T-helper 2 cell treated with Interferon-gamma antibody and Interleukin-4, amounts not matched to agents 5 μg/mL and 100 μg/mL, for 36 hours (primary cell): ENCODE measurements around the gene RAB22A.
A peak's percentile ranks its signal among the peaks of the same experiment; 100 is the strongest.

Experiments used
- DNase-seq: peaks from one replicate; pipeline ENCODE4 v3.0.0; 2021; ENCODE audit warnings: low spot score
- H3K27ac Mint-ChIP-seq: one replicate; pipeline ENCODE4 v1.8.0; 2021; ENCODE audit warnings: mild to moderate bottlenecking, mixed read lengths
- H3K27me3 Mint-ChIP-seq: one replicate; pipeline ENCODE4 v1.8.0; 2021; ENCODE audit warnings: low read depth, mixed read lengths
- H3K36me3 Mint-ChIP-seq: one replicate; pipeline ENCODE4 v1.8.0; 2021; ENCODE audit warnings: low read depth, mixed read lengths
- H3K4me1 Mint-ChIP-seq: one replicate; pipeline ENCODE4 v1.8.0; 2021; ENCODE audit warnings: low read depth, mixed read lengths
- H3K4me3 Mint-ChIP-seq: one replicate; pipeline ENCODE4 v1.8.0; 2022; ENCODE audit warnings: mild to moderate bottlenecking, moderate library complexity, mixed read lengths
- H3K9me3 Mint-ChIP-seq: one replicate; pipeline ENCODE4 v1.8.0; 2021; ENCODE audit warnings: mixed read lengths

RAB22A gene

GRCh38 chr20:58392286-58392685 lies 82.8 kb downstream of the RAB22A start:
- no peak overlapping the region for H3K27ac Mint-ChIP-seq
- no peaks in the 10 kb centered on the region for H3K9me3 Mint-ChIP-seq
- no peak for DNase-seq
- peaks cover 34% of the 10 kb centered on the region for H3K36me3 Mint-ChIP-seq
- peak overlapping the region; percentile 45 for H3K4me3 Mint-ChIP-seq
- H3K27me3 Mint-ChIP-seq = no peaks in the 10 kb centered on the region
- peaks cover 49% of the 10 kb centered on the region for H3K4me1 Mint-ChIP-seq

DNA sequence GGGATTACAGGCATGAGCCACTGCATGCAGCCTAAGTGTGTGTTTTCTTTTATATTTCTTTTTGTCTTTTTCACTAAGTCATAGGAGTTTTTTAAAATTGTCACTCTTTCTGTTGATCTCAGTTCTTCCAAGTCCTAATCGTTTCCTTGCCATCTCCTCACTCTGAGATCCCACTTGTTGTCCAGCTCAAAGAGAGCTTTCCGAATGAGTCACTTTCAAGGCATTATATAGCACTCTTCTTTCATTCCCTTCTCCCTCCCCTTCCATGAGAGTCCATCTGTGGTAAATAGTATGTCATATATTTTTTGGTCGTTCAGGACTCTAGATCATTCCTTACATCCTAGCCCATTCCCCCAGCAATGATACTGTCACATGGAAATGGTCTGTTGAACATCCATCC lies 83.8 kb downstream of the RAB22A start:
- Mint-ChIP-seq H3K9me3 (no peaks in the 10 kb centered on the region), H3K4me3 (no peak overlapping the region), H3K27ac (no peak overlapping the region), H3K27me3 (no peaks in the 10 kb centered on the region), H3K4me1 (peaks cover 50% of the 10 kb centered on the region), H3K36me3 (peaks cover 39% of the 10 kb centered on the region)
- no peak for DNase-seq

DNA sequence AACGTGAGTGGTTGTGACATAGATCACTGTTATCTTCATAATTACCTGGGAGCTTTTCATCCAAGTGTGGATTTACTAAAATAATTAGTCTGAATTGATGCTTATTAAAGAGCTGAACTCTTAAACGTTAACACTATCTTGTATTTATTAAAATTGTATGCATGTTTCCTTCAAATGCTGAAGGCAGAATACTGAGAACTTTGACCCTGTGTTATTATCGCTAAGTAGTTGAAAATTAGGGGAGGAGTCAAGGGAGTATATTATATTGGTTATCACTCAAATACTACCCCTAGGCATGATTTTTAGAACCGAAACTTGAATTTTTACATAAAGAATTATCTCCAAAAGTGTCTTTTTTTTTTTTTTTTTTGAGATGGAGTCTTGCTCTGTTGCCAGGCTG lies 85.3 kb downstream of the RAB22A start:
- Mint-ChIP-seq H3K4me3 (no peak overlapping the region), H3K9me3 (no peaks in the 10 kb centered on the region), H3K27ac (no peak overlapping the region), H3K4me1 (peaks cover 57% of the 10 kb centered on the region), H3K36me3 (peaks cover 41% of the 10 kb centered on the region), H3K27me3 (no peaks in the 10 kb centered on the region)
- no peak for DNase-seq

DNA sequence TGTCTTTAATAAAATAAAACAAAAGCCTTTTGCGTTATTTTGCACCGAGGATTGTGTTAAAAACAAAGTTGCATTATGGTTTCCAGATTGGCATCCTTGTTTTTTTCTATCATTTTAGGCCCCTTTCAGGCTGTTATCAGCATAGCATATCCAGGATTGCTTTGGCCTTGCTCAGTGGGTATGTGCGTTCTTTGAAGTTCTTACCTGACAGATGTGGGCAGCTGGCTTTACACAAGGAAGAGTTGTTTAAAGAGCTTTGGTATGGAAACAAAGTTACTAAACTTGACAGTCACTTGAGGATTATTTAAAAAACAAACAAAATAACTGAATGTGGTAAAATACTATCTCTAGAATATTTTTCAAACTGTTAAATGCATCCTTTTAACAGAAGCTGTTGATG lies 86.1 kb downstream of the RAB22A start:
- no peaks in the 10 kb centered on the region for H3K27me3 Mint-ChIP-seq
- no peak overlapping the region for H3K4me3 Mint-ChIP-seq
- H3K4me1 Mint-ChIP-seq = peaks cover 57% of the 10 kb centered on the region
- H3K27ac Mint-ChIP-seq = no peak overlapping the region
- H3K9me3 Mint-ChIP-seq = no peaks in the 10 kb centered on the region
- no peak for DNase-seq
- H3K36me3 Mint-ChIP-seq = peaks cover 36% of the 10 kb centered on the region

- no peaks in the 10 kb centered on the region for H3K9me3 Mint-ChIP-seq
- no peak for DNase-seq
- H3K36me3 Mint-ChIP-seq = peaks cover 22% of the 10 kb centered on the region
- H3K4me1 Mint-ChIP-seq = peaks cover 46% of the 10 kb centered on the region
- no peak overlapping the region for H3K27ac Mint-ChIP-seq
- no peak overlapping the region for H3K4me3 Mint-ChIP-seq
- no peaks in the 10 kb centered on the region for H3K27me3 Mint-ChIP-seq
Observed at GRCh38 chr20:58397429-58397828, 87.9 kb downstream of the RAB22A start.

DNA sequence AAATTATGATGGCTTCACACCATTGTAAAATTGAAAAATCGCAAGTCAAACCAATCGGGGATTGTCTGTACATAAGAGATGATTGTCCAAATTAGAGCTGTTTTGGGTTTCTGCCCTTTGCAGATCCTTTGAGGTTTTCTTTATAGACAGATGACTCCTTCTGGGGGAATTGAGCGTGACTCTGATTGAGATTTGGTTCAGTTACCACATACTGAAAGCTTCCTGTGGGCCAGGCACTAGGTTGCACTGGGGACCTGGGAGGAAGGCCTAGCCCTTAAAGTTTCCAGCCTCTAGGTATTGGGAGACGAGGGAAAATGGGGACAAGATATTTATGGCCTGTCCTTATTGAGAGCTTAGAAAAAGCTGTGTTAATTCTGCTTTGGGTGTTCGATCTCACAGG lies 88.7 kb downstream of the RAB22A start:
- DNase-seq = no peak
- H3K4me1 Mint-ChIP-seq = peaks cover 40% of the 10 kb centered on the region
- H3K27ac Mint-ChIP-seq = no peak overlapping the region
- peaks cover 18% of the 10 kb centered on the region for H3K36me3 Mint-ChIP-seq
- H3K9me3 Mint-ChIP-seq = no peaks in the 10 kb centered on the region
- H3K4me3 Mint-ChIP-seq = no peak overlapping the region
- no peaks in the 10 kb centered on the region for H3K27me3 Mint-ChIP-seq

GRCh38 chr20:58399926-58400325 lies 90.4 kb downstream of the RAB22A start:
- DNase-seq = no peak
- no peak overlapping the region for H3K4me3 Mint-ChIP-seq
- H3K4me1 Mint-ChIP-seq = peaks cover 33% of the 10 kb centered on the region
- H3K27me3 Mint-ChIP-seq = no peaks in the 10 kb centered on the region
- no peaks in the 10 kb centered on the region for H3K9me3 Mint-ChIP-seq
- H3K27ac Mint-ChIP-seq = no peak overlapping the region
- peaks cover 13% of the 10 kb centered on the region for H3K36me3 Mint-ChIP-seq

GRCh38 chr20:58401162-58401561 lies 91.6 kb downstream of the RAB22A start:
- H3K4me3 Mint-ChIP-seq = no peak overlapping the region
- H3K4me1 Mint-ChIP-seq = peaks cover 27% of the 10 kb centered on the region

DNA sequence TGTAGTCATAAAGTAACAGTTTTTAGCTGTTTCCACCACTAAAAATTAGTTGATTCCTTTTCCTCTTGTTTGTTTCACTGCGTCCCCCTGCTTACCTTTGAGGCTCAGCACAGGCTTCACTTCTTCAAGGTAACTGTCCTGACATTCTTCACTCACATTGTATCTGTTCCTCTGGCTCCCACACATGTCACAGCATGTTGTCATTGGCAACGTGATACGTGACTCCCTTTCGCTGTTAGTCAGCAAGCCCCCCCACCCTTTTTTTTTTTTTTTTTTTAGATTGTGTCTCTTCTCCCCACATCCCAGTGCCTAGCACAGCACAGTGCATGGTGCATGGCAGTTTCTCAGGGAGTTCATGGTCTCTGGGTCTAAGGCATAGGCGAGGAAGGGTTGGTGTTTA lies 92.8 kb downstream of the RAB22A start:
- Mint-ChIP-seq H3K27ac (no peak overlapping the region), H3K4me1 (peaks cover 26% of the 10 kb centered on the region), H3K4me3 (no peak overlapping the region), H3K9me3 (no peaks in the 10 kb centered on the region), H3K27me3 (no peaks in the 10 kb centered on the region), H3K36me3 (peaks cover 8% of the 10 kb centered on the region)
- DNase-seq = no peak

More at GRCh38 chr20:58401162-58401561, 91.6 kb downstream of the RAB22A start:
- peaks cover 12% of the 10 kb centered on the region for H3K36me3 Mint-ChIP-seq
- no peaks in the 10 kb centered on the region for H3K27me3 Mint-ChIP-seq
- no peak for DNase-seq
- no peak overlapping the region for H3K27ac Mint-ChIP-seq
- no peaks in the 10 kb centered on the region for H3K9me3 Mint-ChIP-seq

DNA sequence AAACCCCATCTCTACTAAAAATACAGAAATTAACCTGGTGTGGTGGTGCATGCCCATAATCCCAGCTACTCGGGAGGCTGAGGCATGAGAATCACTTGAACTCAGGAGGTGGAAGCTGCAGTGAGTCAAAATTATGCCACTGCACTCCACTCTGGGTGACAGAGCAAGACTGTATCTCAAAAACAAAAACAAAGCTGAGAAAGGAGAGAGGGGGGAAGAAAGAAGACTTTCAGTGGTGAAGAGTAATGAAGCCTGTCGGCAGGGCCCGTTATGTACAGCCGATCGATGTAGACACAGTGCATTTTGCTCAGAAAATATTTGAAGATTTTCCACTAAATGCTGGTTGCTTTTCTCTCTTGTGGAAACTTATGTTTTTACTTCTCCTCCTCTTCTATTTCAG lies 93.3 kb downstream of the RAB22A start:
- H3K4me1 Mint-ChIP-seq = peaks cover 30% of the 10 kb centered on the region
- H3K27ac Mint-ChIP-seq = no peak overlapping the region
- no peaks in the 10 kb centered on the region for H3K27me3 Mint-ChIP-seq
- no peak for DNase-seq
- no peak overlapping the region for H3K4me3 Mint-ChIP-seq
- H3K9me3 Mint-ChIP-seq = no peaks in the 10 kb centered on the region
- peaks cover 8% of the 10 kb centered on the region for H3K36me3 Mint-ChIP-seq

GRCh38 chr20:58403272-58403671 lies 93.8 kb downstream of the RAB22A start:
- Mint-ChIP-seq H3K36me3 (peaks cover 4% of the 10 kb centered on the region), H3K4me1 (peaks cover 31% of the 10 kb centered on the region), H3K27ac (no peak overlapping the region), H3K9me3 (no peaks in the 10 kb centered on the region), H3K4me3 (no peak overlapping the region), H3K27me3 (no peaks in the 10 kb centered on the region)
- DNase-seq = no peak

- H3K27me3 Mint-ChIP-seq = no peaks in the 10 kb centered on the region
- H3K4me3 Mint-ChIP-seq = no peak overlapping the region
- H3K4me1 Mint-ChIP-seq = peaks cover 28% of the 10 kb centered on the region
- no peak for DNase-seq
- peaks cover 7% of the 10 kb centered on the region for H3K36me3 Mint-ChIP-seq
- no peak overlapping the region for H3K27ac Mint-ChIP-seq
- H3K9me3 Mint-ChIP-seq = no peaks in the 10 kb centered on the region
Observed at GRCh38 chr20:58405504-58406291, 96.2 kb downstream of the RAB22A start.

GRCh38 chr20:58406422-58407001 lies 97.0 kb downstream of the RAB22A start:
- Mint-ChIP-seq H3K9me3 (no peaks in the 10 kb centered on the region), H3K27me3 (no peaks in the 10 kb centered on the region), H3K4me1 (peaks cover 26% of the 10 kb centered on the region), H3K36me3 (peaks cover 7% of the 10 kb centered on the region), H3K27ac (no peak overlapping the region), H3K4me3 (no peak overlapping the region)
- DNase-seq = no peak

DNA sequence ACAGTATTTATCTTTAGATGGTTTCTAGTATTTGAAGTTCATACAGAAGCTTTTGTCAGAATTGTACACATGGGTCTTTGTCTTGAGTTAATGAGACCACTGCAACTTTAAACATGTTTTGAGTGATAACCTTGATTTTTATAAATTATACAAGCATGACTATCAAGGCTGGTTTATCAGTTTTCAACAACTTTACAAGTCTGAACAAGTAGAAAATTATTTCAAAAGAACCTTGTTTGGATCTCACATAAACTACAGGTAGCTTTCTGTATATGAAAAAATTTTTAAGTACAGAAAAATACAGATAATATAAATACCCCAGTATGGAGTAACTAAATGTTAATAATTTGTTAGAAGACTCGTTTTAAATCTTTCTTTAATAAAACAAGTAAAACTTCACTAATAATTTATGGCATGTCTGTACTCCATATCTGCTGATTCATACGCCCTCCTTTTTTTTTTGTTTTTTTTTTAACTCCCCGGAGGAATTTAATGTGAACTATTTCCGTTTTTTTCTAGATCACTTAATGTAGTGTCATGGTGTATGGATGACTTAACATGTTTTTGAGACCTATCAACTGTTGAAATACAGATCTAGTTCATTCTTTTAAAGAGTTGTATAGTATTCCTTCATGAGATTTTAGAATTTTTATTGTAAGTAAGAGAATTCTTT lies 97.8 kb downstream of the RAB22A start:
- H3K27me3 Mint-ChIP-seq = no peaks in the 10 kb centered on the region
- peaks cover 30% of the 10 kb centered on the region for H3K4me1 Mint-ChIP-seq
- H3K4me3 Mint-ChIP-seq = no peak overlapping the region
- peaks cover 9% of the 10 kb centered on the region for H3K36me3 Mint-ChIP-seq
- DNase-seq = no peak
- H3K27ac Mint-ChIP-seq = peak overlapping the region; percentile 21
- H3K9me3 Mint-ChIP-seq = no peaks in the 10 kb centered on the region
